K562 (cell line): Measurements from ENCODE around the gene RARRES2. TPM values are rescaled to one million over a fixed set of nuclear protein-coding genes. Genes with fewer than 3 reads are reported as not detected.
A peak's percentile ranks its signal among the peaks of the same experiment; 100 is the strongest.

Experiments used
- CC2D1A ChIP-seq: fragments of 450-650 bp; IDR thresholded peaks from 2 replicates; pipeline ENCODE4 v1.6.1; 2017; ENCODE audit warnings: mild to moderate bottlenecking
- ZC3H8 ChIP-seq: fragments of 450-650 bp; IDR thresholded peaks from 2 replicates; pipeline ENCODE4 v1.6.1; 2017
- polyA plus RNA-seq, 8 experiments: library from polyadenylated mRNA; depleted of rRNA in 4 of 8; stranded (reverse) in 5 of 8; unstranded in 3 of 8; fragments of >200 nt; fragmentation: Nextera tagmentation in 2 of 8; fragmentation: Illumina TruSeq in 1 of 8; extraction: Ambion mirVana in 2 of 8; extraction: Trizol in 1 of 8; gene quantifications; 2 replicates each; pipeline versions ENCODE4 v1.2.1 to v1.2.3, GENCODE V29; 2011 to 2014; ENCODE audit warnings: inconsistent platforms in 1 of 8, missing spikeins in 1 of 8
- total RNA-seq, 7 experiments: library from RNA; depleted of rRNA in 6 of 7; stranded (reverse); fragments of >200 nt in 6 of 7; fragmentation: Illumina TruSeq in 2 of 7; extraction: Trizol in 2 of 7; gene quantifications; 2 replicates each; pipeline versions ENCODE4 v1.2.1 to v1.2.3, GENCODE V29; 2011 to 2021; ENCODE audit warnings: low replicate concordance in 1 of 7
- TF ChIP-seq, protein P1 (sequence below), 2 experiments: fragments of 450-650 bp in 1 of 2; IDR thresholded peaks; 2 replicates each; pipeline ENCODE4 v1.6.1; 2011 to 2017; ENCODE audit warnings: low read depth in 2 of 2, antibody characterized with exemption in 1 of 2, borderline replicate concordance in 1 of 2, low read length in 1 of 2, mild to moderate bottlenecking in 1 of 2, mixed read lengths in 1 of 2; ENCODE audit not compliant: control insufficient read depth in 1 of 2
- TF ChIP-seq, protein P2 (sequence below): fragments of 150-350 bp; conservative IDR thresholded peaks from 2 replicates; pipeline ENCODE4 v1.6.1; 2014; ENCODE audit warnings: low read length

RARRES2 gene
- total and polyA plus RNA-seq, 9 of the 15 experiments (the other 6 are each of a cell fraction or from before 2014, with no cell fraction given), result 0.11 to 1.7 (median 0.23) TPM; not detected in 6

DNA sequence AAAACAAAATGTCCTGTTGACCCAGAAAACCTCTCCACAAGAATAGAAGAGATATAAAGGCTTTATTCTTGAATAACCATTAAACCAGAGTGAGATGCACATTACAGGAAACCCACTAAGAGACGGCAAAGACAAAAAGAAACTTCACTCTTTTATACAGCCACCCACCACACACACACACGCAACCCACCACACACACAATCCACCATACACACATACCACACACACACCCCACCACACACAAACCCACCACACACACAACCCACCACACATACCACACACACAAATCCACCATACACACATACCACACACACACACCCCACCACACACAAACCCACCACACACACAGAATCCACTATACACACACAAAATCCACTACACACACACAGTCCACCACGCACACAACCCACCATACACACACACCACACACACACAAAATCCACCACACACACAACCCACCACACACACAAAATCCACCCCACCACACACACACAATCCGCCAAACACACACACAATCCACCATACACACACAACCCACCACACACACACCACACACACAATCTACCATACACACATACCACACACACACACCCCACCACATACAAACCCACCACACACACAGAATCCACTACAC is 17.7 kb upstream of the RARRES2 start (continued):
- 0 out of 2 replicates have a peak, but pooled peaks have one; percentile 76 for TF ChIP-seq ZC3H8
- TF ChIP-seq, protein P1, sequence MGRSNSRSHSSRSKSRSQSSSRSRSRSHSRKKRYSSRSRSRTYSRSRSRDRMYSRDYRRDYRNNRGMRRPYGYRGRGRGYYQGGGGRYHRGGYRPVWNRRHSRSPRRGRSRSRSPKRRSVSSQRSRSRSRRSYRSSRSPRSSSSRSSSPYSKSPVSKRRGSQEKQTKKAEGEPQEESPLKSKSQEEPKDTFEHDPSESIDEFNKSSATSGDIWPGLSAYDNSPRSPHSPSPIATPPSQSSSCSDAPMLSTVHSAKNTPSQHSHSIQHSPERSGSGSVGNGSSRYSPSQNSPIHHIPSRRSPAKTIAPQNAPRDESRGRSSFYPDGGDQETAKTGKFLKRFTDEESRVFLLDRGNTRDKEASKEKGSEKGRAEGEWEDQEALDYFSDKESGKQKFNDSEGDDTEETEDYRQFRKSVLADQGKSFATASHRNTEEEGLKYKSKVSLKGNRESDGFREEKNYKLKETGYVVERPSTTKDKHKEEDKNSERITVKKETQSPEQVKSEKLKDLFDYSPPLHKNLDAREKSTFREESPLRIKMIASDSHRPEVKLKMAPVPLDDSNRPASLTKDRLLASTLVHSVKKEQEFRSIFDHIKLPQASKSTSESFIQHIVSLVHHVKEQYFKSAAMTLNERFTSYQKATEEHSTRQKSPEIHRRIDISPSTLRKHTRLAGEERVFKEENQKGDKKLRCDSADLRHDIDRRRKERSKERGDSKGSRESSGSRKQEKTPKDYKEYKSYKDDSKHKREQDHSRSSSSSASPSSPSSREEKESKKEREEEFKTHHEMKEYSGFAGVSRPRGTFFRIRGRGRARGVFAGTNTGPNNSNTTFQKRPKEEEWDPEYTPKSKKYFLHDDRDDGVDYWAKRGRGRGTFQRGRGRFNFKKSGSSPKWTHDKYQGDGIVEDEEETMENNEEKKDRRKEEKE (IDR thresholded peaks at IDR 0.05; ENCODE audit: borderline replicate concordance in 1 of 2, control insufficient read depth in 1 of 2, low read depth in 2 of 2, low read length in 1 of 2), result no peak
- 0 out of 2 replicates have a peak, but pooled peaks have one; percentile 13 for TF ChIP-seq CC2D1A
- TF ChIP-seq, protein P2, sequence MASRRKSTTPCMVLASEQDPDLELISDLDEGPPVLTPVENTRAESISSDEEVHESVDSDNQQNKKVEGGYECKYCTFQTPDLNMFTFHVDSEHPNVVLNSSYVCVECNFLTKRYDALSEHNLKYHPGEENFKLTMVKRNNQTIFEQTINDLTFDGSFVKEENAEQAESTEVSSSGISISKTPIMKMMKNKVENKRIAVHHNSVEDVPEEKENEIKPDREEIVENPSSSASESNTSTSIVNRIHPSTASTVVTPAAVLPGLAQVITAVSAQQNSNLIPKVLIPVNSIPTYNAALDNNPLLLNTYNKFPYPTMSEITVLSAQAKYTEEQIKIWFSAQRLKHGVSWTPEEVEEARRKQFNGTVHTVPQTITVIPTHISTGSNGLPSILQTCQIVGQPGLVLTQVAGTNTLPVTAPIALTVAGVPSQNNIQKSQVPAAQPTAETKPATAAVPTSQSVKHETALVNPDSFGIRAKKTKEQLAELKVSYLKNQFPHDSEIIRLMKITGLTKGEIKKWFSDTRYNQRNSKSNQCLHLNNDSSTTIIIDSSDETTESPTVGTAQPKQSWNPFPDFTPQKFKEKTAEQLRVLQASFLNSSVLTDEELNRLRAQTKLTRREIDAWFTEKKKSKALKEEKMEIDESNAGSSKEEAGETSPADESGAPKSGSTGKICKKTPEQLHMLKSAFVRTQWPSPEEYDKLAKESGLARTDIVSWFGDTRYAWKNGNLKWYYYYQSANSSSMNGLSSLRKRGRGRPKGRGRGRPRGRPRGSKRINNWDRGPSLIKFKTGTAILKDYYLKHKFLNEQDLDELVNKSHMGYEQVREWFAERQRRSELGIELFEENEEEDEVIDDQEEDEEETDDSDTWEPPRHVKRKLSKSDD, result no peak
